SK-N-SH (cell line): ENCODE results near the gene EYA3. TPM values are rescaled to one million over a fixed set of nuclear protein-coding genes. Genes with fewer than 3 reads are reported as not detected.
A peak's percentile ranks its signal among the peaks of the same experiment; 100 is the strongest.

Source experiments
- CTCF ChIA-PET: fragments of 300-600, 350-600 bp; formaldehyde crosslinking; extraction: SDS; loops from one replicate; lab custom pipeline; 2021; lab: Yijun Ruan, JAX
- POLR2A ChIA-PET: fragments of 350-600 bp; sonication (Branson Sonifier 250); formaldehyde crosslinking; extraction: SDS; loops from one replicate; lab custom pipeline; 2020; ENCODE audit warnings: antibody characterized with exemption, inconsistent platforms; lab: Yijun Ruan, JAX
- DNase-seq: peaks from one replicate; pipeline ENCODE4 v3.0.0; 2012
- H2AFZ ChIP-seq: fragments of 200-600 bp; sonication (generic); 2 replicates; pipeline ENCODE4 v1.8.1; 2016; ENCODE audit warnings: antibody characterized with exemption, mild to moderate bottlenecking, low read depth
- H3F3A ChIP-seq: fragments of 200-600 bp; sonication (generic); replicated peaks from 2 replicates; pipeline ENCODE3; 2016; ENCODE audit warnings: antibody characterized with exemption, mild to moderate bottlenecking; ENCODE audit not compliant: insufficient read depth
- H3K27ac ChIP-seq, 2 experiments: fragments of 200-500 bp in 1 of 2; fragments of 200-600 bp in 1 of 2; sonication (Bioruptor generic) in 1 of 2; sonication (generic), shearing (Covaris generic) in 1 of 2; 2 replicates each; pipeline versions ENCODE4 v1.5.1 to v1.6.1; 2014 to 2016; ENCODE audit warnings: low read depth in 2 of 2, inconsistent platforms in 1 of 2, low read length in 1 of 2, mild to moderate bottlenecking in 1 of 2, mixed read lengths in 1 of 2
- H3K27me3 ChIP-seq: fragments of 200-600 bp; sonication (generic), shearing (Covaris generic); 2 replicates; pipeline ENCODE4 v1.6.1; 2016; ENCODE audit warnings: mixed run types; ENCODE audit not compliant: insufficient read depth
- H3K36me3 ChIP-seq, 2 experiments: fragments of 200-500 bp in 1 of 2; fragments of 200-600 bp in 1 of 2; sonication (Bioruptor generic) in 1 of 2; sonication (generic) in 1 of 2; replicated peaks in 1 of 2; 2 replicates each; pipeline versions ENCODE3 to v1.5.1; 2014 to 2016; ENCODE audit warnings: low read length in 1 of 2, mild to moderate bottlenecking in 1 of 2; ENCODE audit not compliant: insufficient read depth in 2 of 2, control insufficient read depth in 1 of 2
- H3K4me1 ChIP-seq, 2 experiments: fragments of 200-500 bp in 1 of 2; fragments of 200-600 bp in 1 of 2; sonication (Bioruptor generic) in 1 of 2; sonication (generic), shearing (Covaris generic) in 1 of 2; 2 replicates each; pipeline versions ENCODE4 v1.5.1 to v1.6.1; 2014 to 2016; ENCODE audit warnings: low read depth in 1 of 2, low read length in 1 of 2, mixed run types in 1 of 2; ENCODE audit not compliant: insufficient read depth in 2 of 2, control insufficient read depth in 1 of 2
- H3K4me2 ChIP-seq: fragments of 200-600 bp; sonication (generic), shearing (Covaris generic); 2 replicates; pipeline ENCODE4 v1.6.1; 2017; ENCODE audit warnings: mixed run types
- H3K4me3 ChIP-seq, 2 experiments: fragments of 200-500 bp in 1 of 2; fragments of 200-600 bp in 1 of 2; sonication (Bioruptor generic) in 1 of 2; sonication (generic), shearing (Covaris generic) in 1 of 2; 2 replicates each; pipeline versions ENCODE4 v1.5.1 to v1.8.1; 2014 to 2016; ENCODE audit warnings: low read depth in 2 of 2, inconsistent platforms in 1 of 2, low read length in 1 of 2, mild to moderate bottlenecking in 1 of 2, mixed read lengths in 1 of 2, moderate library complexity in 1 of 2
- H3K79me2 ChIP-seq: fragments of 200-600 bp; sonication (generic); 2 replicates; pipeline ENCODE4 v1.8.1; 2017; ENCODE audit warnings: mild to moderate bottlenecking; ENCODE audit not compliant: insufficient read depth
- H3K9ac ChIP-seq: fragments of 200-600 bp; sonication (generic); 2 replicates; pipeline ENCODE4 v1.6.1; 2017; ENCODE audit warnings: mixed run types
- H3K9me2 ChIP-seq: fragments of 200-600 bp; sonication (generic); 2 replicates; pipeline ENCODE4 v1.6.1; 2017; ENCODE audit warnings: mixed run types
- H3K9me3 ChIP-seq: fragments of 200-600 bp; sonication (generic); 2 replicates; pipeline ENCODE4 v1.6.1; 2017; ENCODE audit warnings: mixed run types, mild to moderate bottlenecking, moderate library complexity
- H4K20me1 ChIP-seq: fragments of 200-600 bp; sonication (generic); 2 replicates; pipeline ENCODE4 v1.6.1; 2017; ENCODE audit warnings: mild to moderate bottlenecking, mixed run types; ENCODE audit not compliant: insufficient read depth
- CTCF ChIP-seq: fragments of 200-600 bp; sonication (generic); IDR thresholded peaks from 2 replicates; pipeline ENCODE4 v1.6.1; 2017; ENCODE audit warnings: antibody characterized with exemption, mild to moderate bottlenecking, moderate library complexity
- EP300 ChIP-seq, 2 experiments: IDR thresholded peaks; 2 replicates each; pipeline versions ENCODE4 v1.4.0 to v1.6.1; 2012; ENCODE audit warnings: borderline replicate concordance in 1 of 2, low read depth in 1 of 2, low read length in 1 of 2
- NFIC ChIP-seq: IDR thresholded peaks from 2 replicates; pipeline ENCODE4 v1.4.0; 2012; ENCODE audit warnings: borderline replicate concordance
- REST ChIP-seq: IDR thresholded peaks from 2 replicates; pipeline ENCODE4 v1.6.1; 2012; ENCODE audit warnings: mild to moderate bottlenecking, low read depth, low read length, moderate library complexity
- RXRA ChIP-seq: IDR thresholded peaks from 2 replicates; pipeline ENCODE4 v1.4.0; 2012; ENCODE audit warnings: low read depth, mild to moderate bottlenecking, borderline replicate concordance
- SIN3A ChIP-seq: IDR thresholded peaks from 2 replicates; pipeline ENCODE4 v1.6.1; 2012; ENCODE audit warnings: low read depth, mild to moderate bottlenecking, low read length, moderate library complexity, borderline replicate concordance
- TCF12 ChIP-seq: IDR thresholded peaks from 2 replicates; pipeline ENCODE4 v1.4.0; 2012
- TEAD4 ChIP-seq: IDR thresholded peaks from 2 replicates; pipeline ENCODE4 v1.4.0; 2012; ENCODE audit warnings: mild to moderate bottlenecking, borderline replicate concordance; ENCODE audit not compliant: insufficient read depth
- USF2 ChIP-seq: fragments of 150-350 bp; IDR thresholded peaks from 2 replicates; pipeline ENCODE4 v1.6.1; 2017; ENCODE audit warnings: antibody characterized with exemption, low read length, low read depth, borderline replicate concordance
- ZBTB33 ChIP-seq: IDR thresholded peaks from 2 replicates; pipeline ENCODE4 v1.4.0; 2012; ENCODE audit warnings: low read depth, borderline replicate concordance
- WGBS: methylation state at CpG from one replicate; pipeline ENCODE4 v1.1.6; 2017; ENCODE audit warnings: low lambda C conversion rate; 5-methylcytosine and 5-hydroxymethylcytosine counted together
- polyA plus RNA-seq, 3 experiments: library from polyadenylated mRNA; depleted of rRNA; stranded (reverse); fragments of >200 nt; gene quantifications; 2 replicates each; pipeline ENCODE4 v1.2.3, GENCODE V29; 2012
- TF ChIP-seq, protein P1 (sequence below): IDR thresholded peaks from 2 replicates; pipeline ENCODE4; 2012
- TF ChIP-seq, protein P2 (sequence below): IDR thresholded peaks from 2 replicates; pipeline ENCODE4 v1.4.0; 2012; ENCODE audit warnings: low read depth

The EYA3 gene
- polyA plus RNA-seq, 1 of the 3 experiments (the other 2 are of a cell fraction), result 6.5 TPM

DNA sequence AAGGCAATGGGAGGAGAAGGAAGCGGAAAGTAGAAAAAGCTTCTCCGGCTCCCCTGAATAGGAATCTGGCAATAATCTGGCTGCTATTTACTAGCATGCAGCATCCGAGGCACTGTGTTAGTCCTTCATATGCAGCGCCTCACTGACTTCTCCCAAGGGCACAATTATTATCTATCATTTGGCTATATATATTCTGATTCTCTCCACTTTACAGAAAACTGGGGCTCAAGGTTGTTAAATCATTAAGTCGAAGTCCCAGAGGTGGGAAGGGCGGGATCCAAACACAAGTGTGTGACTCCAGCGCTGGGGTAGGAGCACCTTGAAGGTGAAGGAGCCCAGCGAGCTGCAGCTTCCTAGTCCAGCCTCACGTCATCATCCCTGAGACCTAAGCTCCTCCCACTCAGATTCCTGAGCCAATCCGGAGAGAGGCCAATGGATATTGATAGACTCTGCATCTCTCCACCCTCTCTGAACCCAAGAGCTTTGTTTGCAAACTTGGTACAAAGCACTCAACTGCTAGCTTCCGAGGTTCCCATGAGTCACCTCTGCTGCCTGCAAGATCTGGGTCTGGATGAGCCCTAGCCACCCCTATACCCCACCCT is 16.6 kb upstream of the EYA3 start:
- Histone ChIP-seq H3K9ac (no peak overlapping the region), H3K4me2 (no peak overlapping the region), H3K36me3 (no peaks in the 10 kb centered on the region), H3K79me2 (no peaks in the 10 kb centered on the region), H3K27ac (no peak overlapping the region), H3K27me3 (no peaks in the 10 kb centered on the region), H3K9me3 (no peaks in the 10 kb centered on the region), H4K20me1 (no peaks in the 10 kb centered on the region), H3K4me1 (0 out of 4 replicates have a peak, but pooled peaks cover 0 to 7% of the 10 kb centered on the region in 2 experiments), H3F3A (no peaks in the 10 kb centered on the region), H3K9me2 (no peaks in the 10 kb centered on the region), H2AFZ (peak overlapping the region; percentile 68; the same call in 1 of the 2 replicates), H3K4me3 (no peak overlapping the region)
- CTCF ChIA-PET, result interaction anchor here (1.2 to 4.6 kb wide), 3 partner anchors 8 to 104 kb away, joined by 3 to 15 read pairs (median 11); no protein-coding TSS in a partner anchor
- WGBS, result 60% methylated on average over 11 of the region's 11 CpGs
- POLR2A ChIA-PET, result no interaction called here
- TF ChIP-seq RXRA (no peak), SIN3A (no peak), CTCF (no peak), TEAD4 (no peak), ZBTB33 (no peak), TCF12 (no peak), NFIC (no peak), REST (no peak), EP300 (IDR thresholded peaks at IDR 0.05; ENCODE audit: borderline replicate concordance in 1 of 2, low read depth in 1 of 2, low read length in 1 of 2) (no peak), USF2 (no peak)
- TF ChIP-seq, protein P1, sequence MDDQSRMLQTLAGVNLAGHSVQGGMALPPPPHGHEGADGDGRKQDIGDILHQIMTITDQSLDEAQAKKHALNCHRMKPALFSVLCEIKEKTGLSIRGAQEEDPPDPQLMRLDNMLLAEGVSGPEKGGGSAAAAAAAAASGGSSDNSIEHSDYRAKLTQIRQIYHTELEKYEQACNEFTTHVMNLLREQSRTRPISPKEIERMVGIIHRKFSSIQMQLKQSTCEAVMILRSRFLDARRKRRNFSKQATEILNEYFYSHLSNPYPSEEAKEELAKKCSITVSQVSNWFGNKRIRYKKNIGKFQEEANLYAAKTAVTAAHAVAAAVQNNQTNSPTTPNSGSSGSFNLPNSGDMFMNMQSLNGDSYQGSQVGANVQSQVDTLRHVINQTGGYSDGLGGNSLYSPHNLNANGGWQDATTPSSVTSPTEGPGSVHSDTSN, result no peak
- TF ChIP-seq, protein P2, sequence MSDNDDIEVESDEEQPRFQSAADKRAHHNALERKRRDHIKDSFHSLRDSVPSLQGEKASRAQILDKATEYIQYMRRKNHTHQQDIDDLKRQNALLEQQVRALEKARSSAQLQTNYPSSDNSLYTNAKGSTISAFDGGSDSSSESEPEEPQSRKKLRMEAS, result no peak
- peak; percentile 30 for DNase-seq
